Measurements from ENCODE around the gene CES5A. TPM values are rescaled to one million over a fixed set of nuclear protein-coding genes. Genes with fewer than 3 reads are reported as not detected.

Gene CES5A
- total RNA-seq, 2 experiments from 2014 or later = not detected

- ChIA-PET POLR2A (no interaction called here), CTCF (no interaction called here)
- Mint-ChIP-seq H3K27me3 (peaks cover 2% of the 10 kb centered on the region), H3K9me3 (peaks cover 21% of the 10 kb centered on the region), H3K4me1 (no peaks in the 10 kb centered on the region), H3K4me3 (no peak overlapping the region), H3K36me3 (ENCODE audit: low read depth) (no peaks in the 10 kb centered on the region), H3K27ac (no peak overlapping the region)
- DNase-seq = no peak
Measured at GRCh38 chr16:55901566-55902217, 26.5 kb upstream of the CES5A start.

DNA sequence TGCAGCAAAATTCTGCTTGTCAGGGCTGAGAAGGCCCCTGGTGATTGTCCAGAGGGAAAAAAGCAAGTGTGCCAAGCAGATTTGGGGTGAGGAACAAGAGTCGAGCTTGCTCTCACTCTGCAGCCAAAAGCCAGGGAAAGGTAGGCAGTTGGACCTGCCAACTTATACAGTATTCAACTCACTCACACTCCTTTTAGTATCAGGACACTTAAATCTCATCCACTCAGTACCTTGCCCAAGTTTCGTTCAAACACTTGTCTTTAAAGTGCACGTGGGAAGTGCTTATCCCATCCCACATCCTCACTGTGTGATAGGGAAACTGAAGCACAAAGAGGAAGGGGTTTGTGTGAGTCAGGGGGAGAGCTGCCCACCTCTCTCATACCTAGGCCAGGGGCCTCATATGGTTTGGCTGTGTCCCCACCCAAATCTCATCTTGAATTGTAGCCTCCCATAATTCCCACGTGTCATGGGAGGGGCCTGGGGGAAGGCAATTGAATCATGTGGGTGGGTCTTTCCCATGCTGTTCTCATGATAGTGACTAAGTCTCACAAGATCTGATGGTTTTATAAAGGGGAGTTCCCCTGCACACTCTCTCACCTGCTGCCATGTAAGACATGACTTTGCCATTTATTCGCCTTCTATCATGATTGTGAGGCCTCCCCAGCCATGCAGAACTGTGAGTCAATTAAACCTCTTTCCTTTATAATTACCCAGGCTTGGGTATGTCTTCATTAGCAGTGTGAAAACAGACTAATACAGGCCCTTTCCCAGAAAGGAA, 25.6 kb upstream of the CES5A start:
- H3K4me1 Mint-ChIP-seq = no peaks in the 10 kb centered on the region
- POLR2A ChIA-PET = no interaction called here
- H3K4me3 Mint-ChIP-seq = no peak overlapping the region
- no peak for DNase-seq
- peaks cover 2% of the 10 kb centered on the region for H3K27me3 Mint-ChIP-seq
- H3K36me3 Mint-ChIP-seq (ENCODE audit: low read depth) = no peaks in the 10 kb centered on the region
- peaks cover 21% of the 10 kb centered on the region for H3K9me3 Mint-ChIP-seq
- CTCF ChIA-PET = no interaction called here
- no peak overlapping the region for H3K27ac Mint-ChIP-seq

- Mint-ChIP-seq H3K4me3 (no peak overlapping the region), H3K9me3 (peaks cover 21% of the 10 kb centered on the region), H3K27ac (no peak overlapping the region), H3K27me3 (peaks cover 2% of the 10 kb centered on the region), H3K36me3 (ENCODE audit: low read depth) (no peaks in the 10 kb centered on the region), H3K4me1 (no peaks in the 10 kb centered on the region)
- ChIA-PET CTCF (no interaction called here), POLR2A (no interaction called here)
- no peak for DNase-seq
Measured at GRCh38 chr16:55899857-55900256, 24.7 kb upstream of the CES5A start.

DNA sequence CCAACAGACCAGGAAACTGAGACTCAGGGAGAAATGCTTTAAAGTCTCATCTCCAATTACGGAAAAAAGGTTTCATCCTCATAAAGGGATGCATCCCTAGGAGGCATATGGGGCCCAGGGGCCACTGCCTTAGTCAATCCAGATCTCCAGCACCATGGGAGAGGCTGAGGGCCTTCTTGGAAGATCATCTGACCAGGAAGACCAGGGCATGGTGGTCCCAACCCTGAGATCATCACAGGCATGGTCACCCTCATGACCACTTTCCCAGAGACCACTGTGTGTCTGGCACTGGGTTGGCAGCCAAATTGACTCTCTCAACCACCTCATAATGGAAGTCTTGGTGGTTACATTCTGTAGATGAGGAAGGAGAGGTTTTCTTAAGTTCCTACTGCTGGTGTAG, 23.4 kb upstream of the CES5A start:
- no peaks in the 10 kb centered on the region for H3K36me3 Mint-ChIP-seq (ENCODE audit: low read depth)
- H3K27me3 Mint-ChIP-seq = peaks cover 2% of the 10 kb centered on the region
- POLR2A ChIA-PET = no interaction called here
- H3K27ac Mint-ChIP-seq = no peak overlapping the region
- H3K4me3 Mint-ChIP-seq = no peak overlapping the region
- CTCF ChIA-PET = no interaction called here
- peaks cover 12% of the 10 kb centered on the region for H3K9me3 Mint-ChIP-seq
- no peak for DNase-seq
- H3K4me1 Mint-ChIP-seq = no peaks in the 10 kb centered on the region

- H3K4me3 Mint-ChIP-seq = no peak overlapping the region
- CTCF ChIA-PET = no interaction called here
- POLR2A ChIA-PET = no interaction called here
- H3K4me1 Mint-ChIP-seq = no peaks in the 10 kb centered on the region
- H3K36me3 Mint-ChIP-seq (ENCODE audit: low read depth) = no peaks in the 10 kb centered on the region
- DNase-seq = no peak
- no peak overlapping the region for H3K27ac Mint-ChIP-seq
- peaks cover 18% of the 10 kb centered on the region for H3K9me3 Mint-ChIP-seq
- no peaks in the 10 kb centered on the region for H3K27me3 Mint-ChIP-seq
Measured at GRCh38 chr16:55892821-55893220, 17.6 kb upstream of the CES5A start.

DNA sequence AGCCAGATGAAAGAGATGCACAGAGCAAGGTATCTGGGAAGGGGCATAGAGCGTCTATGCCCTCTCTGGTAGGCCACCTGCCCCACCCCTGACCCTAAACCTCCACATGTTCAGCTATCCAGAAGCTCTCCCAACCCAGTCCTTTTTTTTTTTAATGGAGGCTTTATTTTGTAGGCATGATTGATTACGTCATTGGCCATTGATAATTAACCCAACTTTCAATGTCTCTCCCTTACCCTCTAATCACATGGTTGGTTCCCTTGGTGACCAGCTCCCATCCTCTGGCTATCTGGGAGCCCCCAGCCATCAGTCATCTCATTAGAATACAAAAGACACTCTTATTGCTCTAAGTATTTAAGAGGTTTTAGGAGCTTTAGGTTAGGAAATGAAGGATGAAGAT, 14.3 kb upstream of the CES5A start:
- no peaks in the 10 kb centered on the region for H3K4me1 Mint-ChIP-seq
- DNase-seq = no peak
- peaks cover 16% of the 10 kb centered on the region for H3K9me3 Mint-ChIP-seq
- ChIA-PET POLR2A (no interaction called here), CTCF (no interaction called here)
- H3K36me3 Mint-ChIP-seq (ENCODE audit: low read depth) = no peaks in the 10 kb centered on the region
- no peaks in the 10 kb centered on the region for H3K27me3 Mint-ChIP-seq
- H3K27ac Mint-ChIP-seq = no peak overlapping the region
- H3K4me3 Mint-ChIP-seq = no peak overlapping the region

DNA sequence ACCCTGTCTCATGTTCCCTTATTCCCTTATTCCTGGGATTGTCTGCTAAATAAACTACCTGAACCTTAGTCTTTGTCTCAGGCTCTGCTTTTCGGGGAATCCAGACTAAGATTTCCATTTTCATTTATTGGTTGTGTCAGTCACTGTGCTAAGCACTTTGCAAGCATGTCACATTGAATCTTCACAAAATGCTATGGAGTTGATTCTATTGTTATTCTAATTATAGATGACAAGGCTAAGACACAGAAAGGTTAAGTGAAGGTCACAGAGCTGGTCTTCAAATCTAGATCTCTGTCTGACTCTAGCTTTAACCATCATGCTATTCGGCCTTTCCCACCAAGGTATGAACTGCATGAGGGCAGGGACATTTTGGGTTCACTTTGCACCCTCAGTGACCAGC, 13.4 kb upstream of the CES5A start:
- Mint-ChIP-seq H3K27ac (no peak overlapping the region), H3K4me1 (no peaks in the 10 kb centered on the region), H3K27me3 (no peaks in the 10 kb centered on the region), H3K9me3 (peaks cover 16% of the 10 kb centered on the region), H3K4me3 (no peak overlapping the region), H3K36me3 (ENCODE audit: low read depth) (no peaks in the 10 kb centered on the region)
- ChIA-PET CTCF (interaction anchor here (0.7 kb wide), 1 partner anchor 68 kb away, joined by 3 read pairs; no protein-coding TSS in a partner anchor), POLR2A (no interaction called here)
- DNase-seq = no peak

- Mint-ChIP-seq H3K36me3 (ENCODE audit: low read depth) (no peaks in the 10 kb centered on the region), H3K9me3 (no peaks in the 10 kb centered on the region), H3K4me1 (no peaks in the 10 kb centered on the region), H3K27me3 (no peaks in the 10 kb centered on the region), H3K4me3 (no peak overlapping the region), H3K27ac (no peak overlapping the region)
- ChIA-PET POLR2A (no interaction called here), CTCF (interaction anchor here (0.5 kb wide), 1 partner anchor 21 kb away, joined by 3 read pairs; no protein-coding TSS in a partner anchor)
- DNase-seq = no peak
Measured at GRCh38 chr16:55876854-55877253, 1.7 kb upstream of the CES5A start.

GRCh38 chr16:55873122-55873521, 2.1 kb downstream of the CES5A start:
- no peaks in the 10 kb centered on the region for H3K36me3 Mint-ChIP-seq (ENCODE audit: low read depth)
- no peaks in the 10 kb centered on the region for H3K4me1 Mint-ChIP-seq
- no peak for DNase-seq
- CTCF ChIA-PET = interaction anchor here (0.6 to 0.9 kb wide), 2 partner anchors 16 to 30 kb away, joined by 3 to 4 read pairs; no protein-coding TSS in a partner anchor
- H3K9me3 Mint-ChIP-seq = no peaks in the 10 kb centered on the region
- H3K27ac Mint-ChIP-seq = no peak overlapping the region
- POLR2A ChIA-PET = no interaction called here
- H3K27me3 Mint-ChIP-seq = no peaks in the 10 kb centered on the region
- no peak overlapping the region for H3K4me3 Mint-ChIP-seq

DNA sequence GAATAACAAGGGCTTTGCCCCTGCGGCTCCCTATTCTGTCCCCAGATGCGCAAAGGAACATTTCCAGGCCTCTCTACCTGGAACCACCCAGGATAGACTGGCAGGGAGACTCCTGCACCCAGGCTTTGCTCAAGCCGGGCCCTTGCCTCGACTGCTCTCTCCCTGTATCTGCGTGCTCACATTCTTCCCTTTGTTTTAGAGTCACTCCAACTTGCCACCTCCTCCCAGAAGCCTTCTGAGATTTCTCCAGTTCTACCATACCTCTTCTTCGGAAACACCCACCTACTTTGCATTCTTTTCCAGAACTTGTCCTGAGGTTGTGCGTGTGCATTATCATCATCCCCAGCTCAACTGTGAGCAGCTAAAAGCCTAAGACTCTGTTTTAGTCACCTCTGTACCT, 3.0 kb downstream of the CES5A start:
- no peak overlapping the region for H3K27ac Mint-ChIP-seq
- POLR2A ChIA-PET = no interaction called here
- H3K4me3 Mint-ChIP-seq = no peak overlapping the region
- H3K36me3 Mint-ChIP-seq (ENCODE audit: low read depth) = no peaks in the 10 kb centered on the region
- DNase-seq = no peak
- no peaks in the 10 kb centered on the region for H3K9me3 Mint-ChIP-seq
- CTCF ChIA-PET = interaction anchor here (0.9 kb wide), 1 partner anchor 15 kb away, joined by 3 read pairs; no protein-coding TSS in a partner anchor
- H3K27me3 Mint-ChIP-seq = no peaks in the 10 kb centered on the region
- H3K4me1 Mint-ChIP-seq = no peaks in the 10 kb centered on the region

GRCh38 chr16:55871411-55872038, 3.6 kb downstream of the CES5A start:
- Mint-ChIP-seq H3K36me3 (ENCODE audit: low read depth) (no peaks in the 10 kb centered on the region), H3K4me1 (no peaks in the 10 kb centered on the region), H3K4me3 (no peak overlapping the region), H3K27ac (no peak overlapping the region), H3K9me3 (no peaks in the 10 kb centered on the region), H3K27me3 (no peaks in the 10 kb centered on the region)
- no peak for DNase-seq
- ChIA-PET CTCF (no interaction called here), POLR2A (no interaction called here)

GRCh38 chr16:55868980-55869379, 6.2 kb downstream of the CES5A start:
- no peak for DNase-seq
- Mint-ChIP-seq H3K4me3 (no peak overlapping the region), H3K27ac (no peak overlapping the region), H3K36me3 (ENCODE audit: low read depth) (no peaks in the 10 kb centered on the region), H3K4me1 (no peaks in the 10 kb centered on the region), H3K27me3 (no peaks in the 10 kb centered on the region), H3K9me3 (no peaks in the 10 kb centered on the region)
- CTCF ChIA-PET = no interaction called here
- POLR2A ChIA-PET = no interaction called here

- POLR2A ChIA-PET = no interaction called here
- H3K4me3 Mint-ChIP-seq = no peak overlapping the region
Measured at GRCh38 chr16:55868137-55868536, 7.0 kb downstream of the CES5A start.

More at GRCh38 chr16:55868137-55868536, 7.0 kb downstream of the CES5A start:
- no peaks in the 10 kb centered on the region for H3K4me1 Mint-ChIP-seq
- H3K36me3 Mint-ChIP-seq (ENCODE audit: low read depth) = no peaks in the 10 kb centered on the region
- no peaks in the 10 kb centered on the region for H3K9me3 Mint-ChIP-seq
- H3K27me3 Mint-ChIP-seq = no peaks in the 10 kb centered on the region
- DNase-seq = no peak
- H3K27ac Mint-ChIP-seq = no peak overlapping the region
- CTCF ChIA-PET = no interaction called here

Data from activated CD4-positive, alpha-beta T cell treated with anti-CD3 and anti-CD28 coated beads, Interleukin-2, amount 10 ng/mL, durations not matched to agents 7 days and 5 days (primary cell).